Omental fat pad (tissue), 4 donors: ENCODE results near the gene HOXA4. TPM values are rescaled to one million over a fixed set of nuclear protein-coding genes. Genes with fewer than 3 reads are reported as not detected.

ENCODE experiments used
- ATAC-seq: fragments of 150-250 bp; one replicate; pipeline ENCODE4 v1.9.1; 2016; ENCODE audit warnings: mild to moderate bottlenecking, moderate library complexity; ENCODE audit not compliant: low FRiP score
- DNase-seq: peaks from one replicate; pipeline ENCODE4 v3.0.0-alpha.2; 2019; ENCODE audit warnings: low spot score
- CTCF ChIP-seq, 3 donors: fragments of 450-650 bp; IDR thresholded peaks; one replicate each; pipeline ENCODE4 v1.5.1; 2016 to 2017; ENCODE audit warnings: antibody characterized with exemption in 3 of 3, mild to moderate bottlenecking in 3 of 3, moderate library complexity in 2 of 3
- total RNA-seq, 4 donors: library from RNA; depleted of rRNA; stranded (reverse); fragments of >200 nt; gene quantifications; one replicate each; pipeline ENCODE4 v1.1.0, GENCODE V29; 2016

HOXA4 gene
- total RNA-seq, 4 donors from 2014 or later: 1.6 to 5.7 (median 3.1) TPM

- TF ChIP-seq CTCF (IDR thresholded peaks at IDR 0.05): no peak
- no peak for DNase-seq
- ATAC-seq: no peak
These were observed 32.9 kb upstream of the HOXA4 start for GRCh38 chr7:27163288-27164044.

DNA sequence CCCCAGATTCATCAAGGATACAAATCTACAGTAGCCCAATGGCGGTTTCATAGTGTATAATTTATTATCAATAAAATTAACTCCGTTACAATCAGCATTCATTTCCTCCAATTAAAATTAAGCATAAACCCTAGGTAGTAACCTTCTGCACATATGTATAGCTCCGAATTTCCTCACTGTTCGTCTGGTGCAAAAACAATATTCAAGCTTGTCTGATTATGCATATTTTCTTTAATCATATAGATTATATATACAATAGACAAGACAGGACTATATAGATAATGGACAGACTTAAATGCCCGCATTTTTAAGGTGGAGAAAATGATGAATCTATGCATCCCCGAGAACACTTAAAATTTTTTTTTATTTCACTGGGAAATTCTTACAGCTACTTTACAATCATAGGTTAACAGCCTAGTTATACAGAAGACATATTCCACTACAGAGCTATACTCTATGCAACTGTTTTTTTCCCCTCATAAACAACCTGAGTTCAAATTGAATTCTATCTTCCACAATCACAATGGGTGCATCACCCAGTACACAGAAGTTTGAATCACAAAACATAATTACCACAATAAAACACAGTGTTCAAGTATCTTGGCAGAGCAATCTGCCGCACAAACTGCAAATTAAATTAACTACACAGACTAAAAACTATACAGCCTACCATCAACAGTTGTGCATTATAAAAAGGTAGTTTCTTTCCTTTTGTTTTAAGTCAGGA, 32.2 kb upstream of the HOXA4 start:
- DNase-seq (no peak), ATAC-seq (no peak)
- no peak for TF ChIP-seq CTCF (IDR thresholded peaks at IDR 0.05)

- ATAC-seq (no peak), DNase-seq (peak; percentile 14)
- no peak for TF ChIP-seq CTCF (IDR thresholded peaks at IDR 0.05)
These were observed 31.4 kb upstream of the HOXA4 start for GRCh38 chr7:27161721-27162560.

- DNase-seq: no peak
- ATAC-seq: no peak
- no peak for TF ChIP-seq CTCF (IDR thresholded peaks at IDR 0.05)
These were observed 30.7 kb upstream of the HOXA4 start for GRCh38 chr7:27161214-27161720.

DNA sequence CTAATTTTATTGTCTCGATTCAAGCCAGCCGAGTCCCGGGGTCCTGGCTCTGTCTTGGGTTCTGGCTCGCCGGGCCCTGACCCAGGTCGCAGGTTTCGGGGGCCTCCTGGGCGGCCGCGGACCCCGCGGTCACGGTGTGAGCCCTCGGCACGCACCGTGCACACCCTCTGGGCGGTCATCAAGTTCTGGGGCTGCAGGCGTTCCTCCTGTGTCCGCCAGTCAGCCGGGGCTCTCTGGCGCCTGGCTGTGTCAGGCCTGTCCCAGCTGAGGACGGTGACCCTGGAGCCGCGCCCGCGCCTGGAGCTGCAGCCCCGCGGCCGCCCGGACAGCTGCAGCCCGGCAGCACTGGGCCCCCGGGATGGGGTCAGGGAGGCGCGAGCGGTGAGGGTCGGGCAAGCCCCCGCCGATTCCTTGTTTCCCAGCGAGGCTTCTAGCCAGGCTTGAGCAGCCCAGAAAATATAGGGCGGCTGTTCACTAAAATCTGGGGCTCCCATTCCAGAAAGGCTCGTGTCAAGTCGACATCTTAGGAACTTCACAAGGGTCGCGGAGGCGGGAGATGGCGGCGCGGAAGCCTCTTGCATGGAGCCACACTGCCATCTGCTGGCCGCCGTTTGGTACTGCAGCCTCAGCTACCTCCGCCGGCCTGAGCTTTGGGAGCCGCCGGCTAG, 30.1 kb upstream of the HOXA4 start:
- TF ChIP-seq CTCF (IDR thresholded peaks at IDR 0.05): peak in 2 of 3 donors; percentile 95 to 98

GRCh38 chr7:27160145-27160545, 29.6 kb upstream of the HOXA4 start:
- TF ChIP-seq CTCF (IDR thresholded peaks at IDR 0.05): no peak
- peak; percentile 20 for DNase-seq
- ATAC-seq: no peak

More for the DNA sequence above, 30.1 kb upstream of the HOXA4 start:
- DNase-seq (peak; percentile 86), ATAC-seq (peak; percentile 72)
